Stromal cell of bone marrow (primary cell): ENCODE results near the gene OR2T5.
"Not testable (repeated sequence)": the region's sequence is repeated elsewhere in the genome, so short reads cannot be mapped to it uniquely, and the experiment has no call there.

ENCODE experiments used
- DNase-seq: peaks from one replicate; pipeline ENCODE4 v3.0.0-alpha.2; 2012; ENCODE audit warnings: low read depth

OR2T5 gene

GRCh38 chr1:248500305-248501035, 12.1 kb downstream of the OR2T5 start:
- not testable (repeated sequence) for DNase-seq

DNA sequence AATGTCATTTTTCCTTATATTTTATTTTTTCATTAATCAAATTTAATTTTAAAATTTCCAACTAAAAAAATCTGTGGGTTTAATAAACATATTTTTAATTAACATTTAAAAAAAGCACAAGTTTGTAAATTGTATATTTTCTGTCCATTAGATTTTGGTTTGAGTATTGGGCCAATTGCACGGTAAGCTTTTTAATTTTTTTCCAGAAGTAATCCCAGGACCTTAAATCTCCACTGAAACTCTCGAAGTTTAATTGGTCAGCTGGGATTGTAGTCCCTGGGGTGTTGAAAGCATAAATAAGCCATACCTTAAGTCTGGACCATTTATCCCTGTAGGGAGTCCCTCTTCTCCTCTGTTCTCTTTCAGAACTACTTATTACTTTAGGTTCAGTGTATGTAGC, 19.4 kb downstream of the OR2T5 start, which contains the start of gene OR2G6:
Gene OR2G6 (plus strand): TSS at position 301 of the 400 bp plus-strand sequence. CDS start 13,574 bp downstream, outside the sequence.
- not testable (repeated sequence) for DNase-seq

DNA sequence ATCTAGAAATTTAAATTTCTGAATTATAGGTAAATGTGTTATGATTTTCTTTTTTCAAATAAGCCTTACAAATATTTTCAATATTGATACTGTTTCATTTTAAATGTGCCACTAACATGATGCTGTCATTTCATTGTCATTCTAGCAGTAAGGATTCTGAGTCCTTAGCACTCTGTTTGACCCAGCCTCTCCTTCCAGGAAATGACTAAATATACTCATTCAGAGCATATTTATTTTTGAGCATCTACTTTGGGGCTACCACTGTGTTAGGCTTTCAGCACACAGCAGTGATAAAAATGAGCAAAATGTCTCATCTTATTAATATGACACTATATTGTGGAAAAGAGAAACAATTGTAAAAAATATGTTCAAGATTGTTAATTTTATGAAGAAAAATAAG, 21.8 kb downstream of the OR2T5 start:
- DNase-seq, result not testable (repeated sequence)

DNA sequence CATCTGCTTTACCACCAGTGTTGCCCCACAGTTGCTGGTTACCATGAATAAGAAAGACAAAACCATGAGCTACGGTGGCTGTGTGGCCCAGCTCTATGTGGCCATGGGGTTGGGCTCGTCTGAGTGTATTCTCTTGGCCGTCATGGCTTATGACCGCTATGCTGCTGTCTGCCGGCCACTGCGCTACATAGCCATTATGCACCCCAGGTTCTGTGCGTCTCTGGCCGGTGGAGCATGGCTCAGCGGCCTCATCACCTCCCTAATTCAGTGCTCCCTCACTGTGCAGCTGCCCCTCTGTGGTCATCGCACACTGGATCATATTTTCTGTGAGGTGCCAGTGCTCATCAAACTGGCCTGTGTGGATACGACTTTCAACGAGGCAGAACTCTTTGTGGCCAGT, 33.5 kb downstream of the OR2T5 start:
- no peak for DNase-seq

DNA sequence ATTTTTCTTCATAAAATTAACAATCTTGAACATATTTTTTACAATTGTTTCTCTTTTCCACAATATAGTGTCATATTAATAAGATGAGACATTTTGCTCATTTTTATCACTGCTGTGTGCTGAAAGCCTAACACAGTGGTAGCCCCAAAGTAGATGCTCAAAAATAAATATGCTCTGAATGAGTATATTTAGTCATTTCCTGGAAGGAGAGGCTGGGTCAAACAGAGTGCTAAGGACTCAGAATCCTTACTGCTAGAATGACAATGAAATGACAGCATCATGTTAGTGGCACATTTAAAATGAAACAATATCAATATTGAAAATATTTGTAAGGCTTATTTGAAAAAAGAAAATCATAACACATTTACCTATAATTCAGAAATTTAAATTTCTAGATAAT, 49.1 kb downstream of the OR2T5 start:
- DNase-seq, result not testable (repeated sequence)
